22Rv1 (cell line): ENCODE data around the gene IL18R1.

Source experiments
- ZFX ChIP-seq: fragments of 450-650 bp; IDR thresholded peaks from 2 replicates; pipeline ENCODE4 v1.6.1; 2017; ENCODE audit warnings: antibody characterized with exemption, borderline replicate concordance
- TF ChIP-seq, protein P1 (sequence below): fragments of 450-650 bp; IDR thresholded peaks from 2 replicates; pipeline ENCODE4 v1.5.1; 2017; ENCODE audit warnings: mild to moderate bottlenecking

DNA sequence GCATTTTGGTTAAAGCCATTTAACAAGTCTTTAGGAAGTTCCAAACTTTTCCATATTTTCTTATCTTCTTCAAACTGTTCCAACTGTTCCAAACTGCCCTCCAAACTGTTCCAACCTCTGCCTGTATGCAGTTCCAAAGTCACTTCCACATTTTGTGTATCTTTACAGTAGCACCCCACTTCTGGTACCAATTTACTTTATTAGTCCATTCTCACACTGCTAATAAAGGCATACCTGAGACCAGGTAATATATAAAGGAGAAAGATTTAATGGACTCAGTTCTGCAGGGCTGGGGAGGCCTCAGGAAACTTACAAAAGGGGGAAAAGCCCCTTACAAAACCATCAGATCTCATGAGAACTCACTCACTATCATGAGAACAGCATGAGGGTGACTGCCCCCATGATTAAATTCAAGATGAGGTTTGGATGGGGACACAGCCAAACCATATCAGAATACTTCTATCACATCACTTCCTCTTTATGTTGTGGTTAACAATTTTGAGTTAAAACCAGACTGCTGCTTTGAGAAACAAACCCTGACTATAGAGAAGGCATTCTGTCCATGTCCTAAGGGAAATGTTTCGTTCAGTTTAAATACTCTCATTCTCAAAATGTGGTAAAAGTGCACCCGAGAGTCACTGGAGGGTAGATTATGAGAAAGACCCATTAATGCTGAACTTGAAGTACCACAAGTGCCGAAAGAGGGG, 11.0 kb downstream of the IL18R1 start:
- TF ChIP-seq, protein P1, sequence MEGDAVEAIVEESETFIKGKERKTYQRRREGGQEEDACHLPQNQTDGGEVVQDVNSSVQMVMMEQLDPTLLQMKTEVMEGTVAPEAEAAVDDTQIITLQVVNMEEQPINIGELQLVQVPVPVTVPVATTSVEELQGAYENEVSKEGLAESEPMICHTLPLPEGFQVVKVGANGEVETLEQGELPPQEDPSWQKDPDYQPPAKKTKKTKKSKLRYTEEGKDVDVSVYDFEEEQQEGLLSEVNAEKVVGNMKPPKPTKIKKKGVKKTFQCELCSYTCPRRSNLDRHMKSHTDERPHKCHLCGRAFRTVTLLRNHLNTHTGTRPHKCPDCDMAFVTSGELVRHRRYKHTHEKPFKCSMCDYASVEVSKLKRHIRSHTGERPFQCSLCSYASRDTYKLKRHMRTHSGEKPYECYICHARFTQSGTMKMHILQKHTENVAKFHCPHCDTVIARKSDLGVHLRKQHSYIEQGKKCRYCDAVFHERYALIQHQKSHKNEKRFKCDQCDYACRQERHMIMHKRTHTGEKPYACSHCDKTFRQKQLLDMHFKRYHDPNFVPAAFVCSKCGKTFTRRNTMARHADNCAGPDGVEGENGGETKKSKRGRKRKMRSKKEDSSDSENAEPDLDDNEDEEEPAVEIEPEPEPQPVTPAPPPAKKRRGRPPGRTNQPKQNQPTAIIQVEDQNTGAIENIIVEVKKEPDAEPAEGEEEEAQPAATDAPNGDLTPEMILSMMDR, result no peak
- TF ChIP-seq ZFX, result no peak
